SW480 (cell line): ENCODE measurements around the gene TDRD1.

ENCODE experiments used
- DNase-seq: peaks from one replicate; pipeline ENCODE4 v3.0.0-alpha.2; 2016; ENCODE audit warnings: low spot score

Gene TDRD1

GRCh38 chr10:114266521-114266920 lies 87.4 kb downstream of the TDRD1 start:
- no peak for DNase-seq

- DNase-seq, result peak; percentile 74
These were observed 92.1 kb downstream of the TDRD1 start for GRCh38 chr10:114271075-114271778.

GRCh38 chr10:114271779-114272167 lies 92.6 kb downstream of the TDRD1 start:
- DNase-seq, result peak; percentile 87

- DNase-seq, result no peak
These were observed 93.5 kb downstream of the TDRD1 start for GRCh38 chr10:114272696-114273095.

GRCh38 chr10:114273910-114274309 lies 94.8 kb downstream of the TDRD1 start:
- no peak for DNase-seq

GRCh38 chr10:114274616-114275453 lies 95.7 kb downstream of the TDRD1 start:
- DNase-seq, result no peak

- no peak for DNase-seq
These were observed 96.9 kb downstream of the TDRD1 start for GRCh38 chr10:114276066-114276465.

GRCh38 chr10:114276671-114277070 lies 97.5 kb downstream of the TDRD1 start:
- DNase-seq, result no peak

- DNase-seq, result no peak
These were observed 99.2 kb downstream of the TDRD1 start for GRCh38 chr10:114278140-114278883.

GRCh38 chr10:114278884-114279191 lies 99.7 kb downstream of the TDRD1 start:
- no peak for DNase-seq

- no peak for DNase-seq
These were observed 100.1 kb downstream of the TDRD1 start for GRCh38 chr10:114279289-114279688.

GRCh38 chr10:114279901-114280644 lies 100.9 kb downstream of the TDRD1 start:
- DNase-seq, result no peak

GRCh38 chr10:114281006-114281405 lies 101.9 kb downstream of the TDRD1 start:
- DNase-seq, result no peak

- DNase-seq, result no peak
These were observed 102.3 kb downstream of the TDRD1 start for GRCh38 chr10:114281461-114281860.
